Measurements from ENCODE around the gene HPGD.

DNA sequence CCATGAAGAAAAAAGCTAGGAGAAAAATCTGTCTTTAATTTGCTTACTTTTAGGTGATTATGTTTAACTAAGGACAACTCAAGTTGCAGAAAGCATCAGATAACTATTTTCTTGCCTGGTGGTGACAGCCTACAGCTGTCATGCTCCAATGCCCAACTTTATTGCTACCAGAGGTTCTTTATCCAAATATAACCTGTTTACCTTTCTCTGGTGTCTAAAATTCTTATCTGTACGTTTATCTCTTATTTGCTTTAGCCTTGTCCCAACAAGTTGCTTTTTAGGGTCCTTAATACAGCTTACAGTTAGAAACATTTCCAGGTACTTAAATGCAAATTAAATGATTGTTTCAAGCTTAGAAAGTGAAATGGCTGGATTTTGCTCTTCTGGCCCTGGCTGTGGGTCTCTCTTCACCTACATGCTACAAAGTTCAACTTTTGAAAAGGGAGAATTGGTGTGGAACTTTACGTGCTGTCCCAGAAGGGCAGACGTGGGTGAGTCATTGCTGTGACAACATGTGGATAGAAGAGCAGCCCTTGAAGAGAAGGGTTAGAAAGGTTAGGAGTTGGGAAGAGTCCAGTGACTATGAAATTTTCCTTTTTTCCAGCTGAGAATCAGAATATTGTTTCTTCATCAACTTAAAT lies 60.7 kb downstream of the HPGD start:
- TF ChIP-seq, protein P1, sequence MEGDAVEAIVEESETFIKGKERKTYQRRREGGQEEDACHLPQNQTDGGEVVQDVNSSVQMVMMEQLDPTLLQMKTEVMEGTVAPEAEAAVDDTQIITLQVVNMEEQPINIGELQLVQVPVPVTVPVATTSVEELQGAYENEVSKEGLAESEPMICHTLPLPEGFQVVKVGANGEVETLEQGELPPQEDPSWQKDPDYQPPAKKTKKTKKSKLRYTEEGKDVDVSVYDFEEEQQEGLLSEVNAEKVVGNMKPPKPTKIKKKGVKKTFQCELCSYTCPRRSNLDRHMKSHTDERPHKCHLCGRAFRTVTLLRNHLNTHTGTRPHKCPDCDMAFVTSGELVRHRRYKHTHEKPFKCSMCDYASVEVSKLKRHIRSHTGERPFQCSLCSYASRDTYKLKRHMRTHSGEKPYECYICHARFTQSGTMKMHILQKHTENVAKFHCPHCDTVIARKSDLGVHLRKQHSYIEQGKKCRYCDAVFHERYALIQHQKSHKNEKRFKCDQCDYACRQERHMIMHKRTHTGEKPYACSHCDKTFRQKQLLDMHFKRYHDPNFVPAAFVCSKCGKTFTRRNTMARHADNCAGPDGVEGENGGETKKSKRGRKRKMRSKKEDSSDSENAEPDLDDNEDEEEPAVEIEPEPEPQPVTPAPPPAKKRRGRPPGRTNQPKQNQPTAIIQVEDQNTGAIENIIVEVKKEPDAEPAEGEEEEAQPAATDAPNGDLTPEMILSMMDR (IDR thresholded peaks at IDR 0.05) = no peak
- TF ChIP-seq POLR2A (IDR thresholded peaks at IDR 0.05) = no peak

Measured in esophagus squamous epithelium (tissue), 4 donors.